Measurements from ENCODE around the gene SEZ6L.

SEZ6L gene

DNA sequence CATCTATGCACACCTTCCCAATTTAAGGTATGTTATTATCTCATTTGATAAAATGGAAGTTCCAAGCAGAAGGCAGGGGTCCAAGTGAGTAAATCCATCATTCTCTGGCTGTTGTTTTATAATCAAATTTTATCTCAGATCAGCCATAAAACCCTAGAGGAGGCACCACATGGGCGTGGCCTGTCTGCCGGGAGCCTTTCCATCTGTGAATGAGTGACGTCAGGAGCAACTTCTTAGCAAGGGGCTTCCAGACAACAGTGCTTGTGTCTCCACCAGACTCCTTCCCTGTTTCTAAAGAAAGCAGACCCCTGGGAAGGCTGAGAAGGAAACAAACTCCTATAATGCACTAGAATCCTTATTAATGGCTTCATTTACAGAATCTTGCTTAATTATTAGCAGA, 13.5 kb downstream of the SEZ6L start:
- no peak for DNase-seq

GRCh38 chr22:26185190-26185589, 15.9 kb downstream of the SEZ6L start:
- DNase-seq, result no peak

DNA sequence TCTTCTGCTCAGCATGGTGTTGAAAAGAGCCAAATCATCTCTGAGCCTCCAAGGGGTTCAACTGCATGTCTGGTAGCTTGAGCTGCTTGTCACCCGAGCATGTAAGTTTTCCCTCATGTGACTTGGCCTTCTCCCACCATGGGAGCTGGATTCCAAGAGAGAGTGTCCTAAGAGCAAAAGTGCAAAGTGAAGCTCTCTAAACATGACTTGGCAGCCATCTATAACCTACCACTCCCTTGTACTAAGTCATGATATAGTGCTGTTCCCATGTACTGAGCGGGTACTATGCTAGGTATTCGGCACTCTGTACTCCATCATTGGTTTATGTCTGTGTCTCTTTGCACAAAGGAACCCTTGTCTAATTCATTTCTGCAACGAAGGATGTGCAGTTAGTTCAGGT, 19.1 kb downstream of the SEZ6L start:
- DNase-seq, result no peak

GRCh38 chr22:26194313-26194712, 25.1 kb downstream of the SEZ6L start:
- no peak for DNase-seq

DNA sequence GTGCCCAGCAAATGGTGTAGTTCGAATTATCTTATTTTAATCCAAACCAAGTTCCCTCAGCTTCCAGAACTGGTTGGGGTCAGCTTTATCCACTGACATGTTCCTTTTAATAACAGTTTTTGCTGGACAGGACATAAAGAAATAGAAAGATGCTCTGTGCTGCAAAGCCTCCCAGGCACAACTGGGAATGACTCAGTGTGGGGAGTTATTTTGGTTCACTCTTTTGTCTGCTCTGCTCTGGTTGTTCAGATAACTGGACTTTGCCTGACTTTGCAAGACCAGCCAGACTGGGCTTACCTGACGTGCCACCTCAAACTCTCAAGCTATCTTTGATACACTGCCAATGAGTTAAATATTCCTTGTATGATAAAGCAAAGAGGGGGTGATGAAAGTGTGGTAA, 25.6 kb downstream of the SEZ6L start:
- no peak for DNase-seq

- DNase-seq, result no peak
Measured at GRCh38 chr22:26196657-26197056, 27.4 kb downstream of the SEZ6L start.

GRCh38 chr22:26197425-26197824, 28.2 kb downstream of the SEZ6L start:
- DNase-seq, result no peak

- DNase-seq, result no peak
Measured at GRCh38 chr22:26199665-26200064, 30.4 kb downstream of the SEZ6L start.

DNA sequence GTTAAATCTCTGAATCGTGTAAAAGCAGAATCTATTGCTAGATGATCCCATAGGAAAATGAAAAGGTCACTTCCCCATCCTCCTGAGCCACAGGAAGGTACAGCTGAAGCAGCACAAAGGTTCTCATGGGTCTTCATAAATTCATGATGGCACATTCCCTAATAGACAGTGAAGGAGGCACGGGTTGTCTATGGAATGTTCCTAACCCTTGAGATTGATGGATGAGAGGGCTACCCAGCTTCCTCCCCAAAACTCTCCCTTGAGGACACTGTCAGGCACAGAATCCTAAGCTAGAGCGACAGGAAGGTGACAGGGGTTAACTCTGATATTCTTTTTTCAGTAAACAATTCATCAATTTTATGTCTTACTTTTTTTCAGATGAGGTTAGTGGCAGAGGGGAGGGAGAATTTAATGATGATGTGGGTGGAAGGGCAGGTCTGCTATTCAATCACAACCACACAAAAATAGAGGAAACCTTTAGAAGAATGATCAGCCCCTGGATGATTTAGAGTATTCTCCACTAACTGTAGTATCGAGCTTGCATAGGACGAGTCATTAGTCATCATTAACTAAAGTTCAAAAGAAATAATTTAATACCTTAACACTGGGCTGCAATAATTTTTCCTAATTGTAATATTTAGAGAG, 33.1 kb downstream of the SEZ6L start:
- no peak for DNase-seq

- DNase-seq, result no peak
Measured at GRCh38 chr22:26205494-26205893, 36.2 kb downstream of the SEZ6L start.

- DNase-seq, result no peak
Measured at GRCh38 chr22:26210334-26210733, 41.1 kb downstream of the SEZ6L start.

DNA sequence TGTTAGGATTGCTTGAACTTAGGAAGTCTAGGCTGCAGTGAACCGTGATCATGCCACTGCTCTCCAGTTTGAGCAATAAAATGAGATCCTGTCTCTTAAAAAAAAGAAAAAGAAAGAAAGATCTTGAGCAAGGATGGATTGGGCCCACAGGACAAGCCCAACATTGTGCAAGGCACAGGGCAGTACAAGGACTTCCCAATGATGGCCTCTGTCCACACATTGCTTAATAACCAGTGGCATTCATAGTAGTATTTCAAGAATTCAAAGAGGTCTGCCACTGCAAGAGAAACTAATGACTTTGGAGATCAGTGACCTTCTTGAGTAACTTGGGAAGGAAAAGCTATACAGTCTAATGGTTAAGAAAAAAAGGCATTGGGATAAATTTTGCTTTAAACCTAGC, 44.6 kb downstream of the SEZ6L start:
- DNase-seq, result no peak

DNA sequence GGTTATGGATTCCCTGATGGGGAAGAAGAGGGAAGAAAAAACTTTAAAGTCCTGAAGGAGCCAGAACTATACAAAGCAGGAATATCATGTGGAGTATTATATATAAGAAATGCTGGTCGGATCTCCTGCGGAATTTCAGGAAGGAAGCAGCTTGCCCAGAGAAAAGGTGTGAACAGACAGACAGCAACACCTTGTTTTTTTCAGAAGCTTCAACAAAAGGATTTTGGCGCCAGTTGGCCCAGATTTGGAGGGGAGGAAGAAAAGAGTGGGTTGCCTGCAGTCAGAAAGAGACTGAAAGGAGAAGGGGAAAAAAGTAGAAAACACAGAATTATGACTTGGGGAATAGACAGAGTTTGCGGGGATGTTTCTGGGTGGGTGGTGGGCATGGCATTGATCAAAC, 45.2 kb downstream of the SEZ6L start:
- no peak for DNase-seq

DNA sequence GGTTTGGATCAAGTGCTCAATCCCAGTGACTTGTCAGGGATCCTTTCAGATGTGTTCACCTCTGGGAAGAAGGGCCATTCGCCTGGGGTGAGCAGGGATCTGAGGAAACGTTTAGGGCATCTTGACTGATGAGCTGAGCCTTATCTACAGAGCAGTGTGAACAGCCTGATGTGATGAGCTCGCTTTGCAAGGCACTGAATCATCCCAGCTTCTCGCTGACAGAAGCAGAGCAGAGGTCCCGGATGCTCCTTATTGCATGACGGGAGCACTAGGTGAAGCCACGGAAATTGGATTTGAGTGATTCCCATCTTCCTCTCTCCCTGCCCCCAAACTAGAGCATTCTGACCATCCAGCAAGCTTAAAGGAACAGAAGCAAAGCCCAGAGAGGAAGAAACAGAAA, 46.5 kb downstream of the SEZ6L start:
- no peak for DNase-seq

GRCh38 chr22:26225207-26225606, 55.9 kb downstream of the SEZ6L start:
- DNase-seq, result no peak

DNA sequence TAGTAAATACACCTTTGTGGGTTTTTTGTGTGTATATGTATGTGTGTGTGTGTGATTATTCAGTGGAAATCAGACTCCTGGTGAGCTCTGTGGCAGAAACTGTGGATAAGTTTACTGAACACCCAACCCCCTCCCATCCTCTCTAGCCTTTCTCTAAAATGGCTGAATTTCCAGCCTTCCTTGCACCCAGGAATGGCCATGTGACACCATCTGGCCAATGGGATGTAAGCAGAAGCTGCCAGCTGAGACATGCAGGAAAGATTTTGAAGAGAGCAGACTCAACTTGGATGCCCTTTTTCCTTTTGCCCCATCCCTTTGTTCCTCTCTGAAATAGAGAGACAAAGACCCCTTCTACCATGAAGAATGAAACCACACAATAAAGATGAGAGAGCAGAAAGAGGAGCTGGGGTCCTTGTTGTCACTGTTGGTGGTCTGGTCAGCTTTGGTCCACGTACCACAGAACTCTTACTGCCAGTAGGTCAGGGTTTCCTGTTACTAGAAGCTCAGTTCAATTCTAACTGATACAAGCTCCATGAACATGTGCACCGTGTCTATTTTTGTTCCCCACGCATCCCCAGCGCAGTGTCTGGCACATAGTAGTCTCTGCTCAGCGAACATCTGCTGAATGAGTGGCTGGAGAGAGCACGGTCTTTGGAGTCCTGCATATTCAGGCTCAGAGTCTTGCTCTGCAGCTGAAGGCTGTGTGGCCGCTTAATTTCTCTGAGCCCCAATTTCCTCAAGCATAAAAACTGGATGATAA, 57.5 kb downstream of the SEZ6L start:
- DNase-seq, result no peak

GRCh38 chr22:26229910-26230309, 60.6 kb downstream of the SEZ6L start:
- no peak for DNase-seq

GRCh38 chr22:26234296-26234695, 65.0 kb downstream of the SEZ6L start:
- no peak for DNase-seq

GRCh38 chr22:26235792-26236487, 66.7 kb downstream of the SEZ6L start:
- DNase-seq, result no peak

GRCh38 chr22:26236991-26237390, 67.7 kb downstream of the SEZ6L start:
- DNase-seq, result no peak

- no peak for DNase-seq
Measured at GRCh38 chr22:26238596-26238995, 69.3 kb downstream of the SEZ6L start.

GRCh38 chr22:26239581-26239980, 70.3 kb downstream of the SEZ6L start:
- DNase-seq, result no peak

DNA sequence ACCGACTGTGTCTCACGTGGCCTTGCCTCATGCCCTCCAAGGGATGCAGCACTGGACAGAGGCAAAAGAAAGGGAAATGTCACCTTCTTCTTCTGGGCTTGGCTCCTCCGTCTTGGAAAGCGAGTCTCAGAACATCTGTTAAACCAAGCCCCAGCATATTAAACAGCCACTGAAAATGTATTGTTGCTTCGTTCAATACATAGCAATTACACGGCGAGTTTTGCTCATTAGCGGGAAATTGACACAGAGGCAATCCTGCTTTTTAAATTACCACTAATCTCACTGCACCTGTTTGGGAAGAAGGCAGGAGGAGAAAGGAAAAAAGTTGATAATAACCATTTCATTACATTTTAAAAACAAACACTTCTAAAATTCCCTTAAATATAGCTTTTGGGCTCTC, 72.1 kb downstream of the SEZ6L start:
- no peak for DNase-seq

DNA sequence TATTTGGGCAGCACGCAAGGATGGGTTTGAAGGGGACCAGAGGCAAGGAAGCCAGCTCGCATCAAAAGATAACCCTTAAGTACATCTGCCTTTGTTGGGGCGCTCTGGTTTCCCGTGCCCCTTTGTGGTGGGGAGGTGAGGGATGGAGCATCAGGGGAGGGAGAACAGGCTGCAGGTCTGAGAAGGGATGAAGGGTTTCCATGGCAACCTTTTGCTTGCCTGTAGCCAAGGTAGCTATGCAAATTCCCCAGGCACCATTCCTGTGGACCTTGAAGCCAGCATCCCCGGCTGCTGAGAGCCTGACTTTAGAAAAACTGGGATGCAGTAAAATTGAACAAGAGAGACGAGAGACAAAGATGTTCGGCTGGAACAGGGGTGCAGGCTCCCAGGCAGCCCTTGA, 75.7 kb downstream of the SEZ6L start:
- DNase-seq, result no peak
